ENCODE data around the gene PAPOLG.

The PAPOLG gene

DNA sequence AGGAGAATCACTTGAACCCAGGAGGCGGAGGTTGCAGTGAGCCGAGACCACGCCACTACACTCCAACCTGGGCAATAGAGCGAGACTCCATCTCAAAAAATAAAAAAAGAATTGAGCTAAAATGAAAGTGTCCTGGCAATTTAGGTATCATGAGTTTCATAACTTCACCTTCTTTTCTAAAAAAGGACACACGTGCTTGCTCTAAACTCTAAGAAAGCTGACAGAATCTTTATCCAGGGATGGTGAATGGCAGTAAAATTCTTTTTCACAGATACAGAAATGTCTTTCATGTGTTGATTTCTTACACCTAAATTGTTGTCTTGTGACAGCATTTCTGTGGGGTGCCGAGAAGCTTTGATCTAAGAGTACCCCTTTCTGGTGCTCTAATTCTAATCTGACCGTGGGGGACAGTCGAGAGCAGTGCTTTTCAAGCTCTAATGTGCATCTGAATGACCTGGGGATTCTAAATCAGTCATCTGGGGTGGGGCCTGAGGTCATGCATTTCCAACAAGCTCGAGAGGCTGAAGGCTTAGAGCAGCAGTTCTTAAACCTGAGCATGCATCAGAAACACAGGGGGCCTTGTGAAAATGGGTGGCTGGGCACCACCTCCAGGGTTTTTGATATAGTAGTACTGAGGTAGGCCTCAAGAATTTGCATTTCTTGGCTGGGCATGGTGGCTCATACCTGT is 83.2 kb downstream of the PAPOLG start:
- no peak for DNase-seq
- H3K36me3 ChIP-seq = no peaks in the 10 kb centered on the region
- H3K9me3 ChIP-seq = no peaks in the 10 kb centered on the region
- H3K27me3 ChIP-seq = no peaks in the 10 kb centered on the region
- TF ChIP-seq, protein P1, sequence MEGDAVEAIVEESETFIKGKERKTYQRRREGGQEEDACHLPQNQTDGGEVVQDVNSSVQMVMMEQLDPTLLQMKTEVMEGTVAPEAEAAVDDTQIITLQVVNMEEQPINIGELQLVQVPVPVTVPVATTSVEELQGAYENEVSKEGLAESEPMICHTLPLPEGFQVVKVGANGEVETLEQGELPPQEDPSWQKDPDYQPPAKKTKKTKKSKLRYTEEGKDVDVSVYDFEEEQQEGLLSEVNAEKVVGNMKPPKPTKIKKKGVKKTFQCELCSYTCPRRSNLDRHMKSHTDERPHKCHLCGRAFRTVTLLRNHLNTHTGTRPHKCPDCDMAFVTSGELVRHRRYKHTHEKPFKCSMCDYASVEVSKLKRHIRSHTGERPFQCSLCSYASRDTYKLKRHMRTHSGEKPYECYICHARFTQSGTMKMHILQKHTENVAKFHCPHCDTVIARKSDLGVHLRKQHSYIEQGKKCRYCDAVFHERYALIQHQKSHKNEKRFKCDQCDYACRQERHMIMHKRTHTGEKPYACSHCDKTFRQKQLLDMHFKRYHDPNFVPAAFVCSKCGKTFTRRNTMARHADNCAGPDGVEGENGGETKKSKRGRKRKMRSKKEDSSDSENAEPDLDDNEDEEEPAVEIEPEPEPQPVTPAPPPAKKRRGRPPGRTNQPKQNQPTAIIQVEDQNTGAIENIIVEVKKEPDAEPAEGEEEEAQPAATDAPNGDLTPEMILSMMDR (IDR thresholded peaks at IDR 0.05; ENCODE audit: low read depth, low read length) = no peak
- no peak overlapping the region for H3K4me3 ChIP-seq (ENCODE audit: low read depth, low read length)
- H3K4me1 ChIP-seq = no peaks in the 10 kb centered on the region

DNA sequence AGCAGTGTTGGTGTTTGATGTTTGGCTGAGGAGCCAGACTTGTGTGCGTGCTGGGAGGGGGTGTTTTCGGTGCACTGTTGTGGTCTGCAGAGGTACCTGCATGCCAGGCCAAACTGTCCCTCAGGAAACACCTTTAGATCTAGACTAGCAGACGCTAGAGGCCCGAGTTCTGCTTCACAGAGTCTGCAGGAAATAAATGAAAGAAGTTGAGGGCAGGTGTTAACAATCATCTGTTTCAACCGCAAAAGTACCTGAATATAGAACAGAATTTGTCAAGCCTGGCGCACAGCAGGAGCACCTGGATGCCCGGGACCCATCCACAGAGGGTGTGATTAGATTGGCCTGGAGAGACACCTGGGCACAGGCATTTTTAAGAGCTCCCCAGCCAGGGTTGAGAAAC is 84.8 kb downstream of the PAPOLG start:
- H3K4me3 ChIP-seq (ENCODE audit: low read depth, low read length) = no peak overlapping the region
- DNase-seq = no peak
- no peaks in the 10 kb centered on the region for H3K4me1 ChIP-seq
- no peaks in the 10 kb centered on the region for H3K27me3 ChIP-seq
- H3K9me3 ChIP-seq = no peaks in the 10 kb centered on the region
- no peaks in the 10 kb centered on the region for H3K36me3 ChIP-seq
- TF ChIP-seq, protein P1 (IDR thresholded peaks at IDR 0.05; ENCODE audit: low read depth, low read length) = no peak

DNA sequence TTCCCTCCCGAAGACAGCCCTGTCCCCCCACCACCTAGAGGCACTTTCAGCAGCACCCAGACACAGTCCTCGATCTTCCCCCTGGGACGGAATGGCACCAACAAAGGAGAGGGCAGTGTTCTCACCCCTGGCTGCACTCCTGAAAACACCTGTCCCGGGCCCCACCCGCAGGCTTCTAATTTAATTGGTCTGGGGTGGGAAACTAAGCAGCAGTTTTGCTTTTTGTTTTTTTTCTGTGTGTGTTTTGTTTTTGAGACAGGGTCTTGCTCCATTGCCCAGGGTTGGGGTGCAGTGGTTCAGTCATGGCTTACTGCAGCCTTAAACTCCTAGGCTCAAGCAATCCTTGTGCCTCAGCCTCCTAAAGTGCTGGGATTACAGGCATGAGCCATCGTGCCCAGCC is 86.9 kb downstream of the PAPOLG start:
- Histone ChIP-seq H3K9me3 (no peaks in the 10 kb centered on the region), H3K36me3 (no peaks in the 10 kb centered on the region), H3K27me3 (no peaks in the 10 kb centered on the region), H3K4me1 (no peaks in the 10 kb centered on the region), H3K4me3 (ENCODE audit: low read depth, low read length) (no peak overlapping the region)
- DNase-seq = no peak
- TF ChIP-seq, protein P1 (IDR thresholded peaks at IDR 0.05; ENCODE audit: low read depth, low read length) = no peak

DNA sequence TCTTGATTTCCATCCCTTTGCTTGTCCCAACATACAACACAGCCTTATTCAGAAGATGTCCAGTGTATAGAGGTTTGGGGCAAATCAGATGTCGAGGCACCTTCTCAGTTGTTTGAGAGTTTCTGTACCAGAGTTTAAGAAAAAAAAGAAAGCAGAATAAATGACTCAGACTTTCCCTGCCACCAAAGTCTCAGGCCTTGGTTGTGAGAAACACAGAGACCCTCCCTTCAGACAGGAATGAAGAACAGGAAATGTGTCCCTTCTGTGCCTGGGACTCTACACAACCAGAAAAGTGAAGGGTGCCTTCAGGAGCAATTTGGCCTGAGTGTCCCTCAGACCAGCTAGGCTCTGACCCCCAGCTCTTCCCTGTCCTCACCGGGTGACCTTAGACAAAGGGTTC is 88.0 kb downstream of the PAPOLG start:
- H3K27me3 ChIP-seq = no peaks in the 10 kb centered on the region
- no peaks in the 10 kb centered on the region for H3K36me3 ChIP-seq
- DNase-seq = no peak
- TF ChIP-seq, protein P1 (IDR thresholded peaks at IDR 0.05; ENCODE audit: low read depth, low read length) = no peak
- H3K4me3 ChIP-seq (ENCODE audit: low read depth, low read length) = no peak overlapping the region
- H3K9me3 ChIP-seq = no peaks in the 10 kb centered on the region
- H3K4me1 ChIP-seq = no peaks in the 10 kb centered on the region

DNA sequence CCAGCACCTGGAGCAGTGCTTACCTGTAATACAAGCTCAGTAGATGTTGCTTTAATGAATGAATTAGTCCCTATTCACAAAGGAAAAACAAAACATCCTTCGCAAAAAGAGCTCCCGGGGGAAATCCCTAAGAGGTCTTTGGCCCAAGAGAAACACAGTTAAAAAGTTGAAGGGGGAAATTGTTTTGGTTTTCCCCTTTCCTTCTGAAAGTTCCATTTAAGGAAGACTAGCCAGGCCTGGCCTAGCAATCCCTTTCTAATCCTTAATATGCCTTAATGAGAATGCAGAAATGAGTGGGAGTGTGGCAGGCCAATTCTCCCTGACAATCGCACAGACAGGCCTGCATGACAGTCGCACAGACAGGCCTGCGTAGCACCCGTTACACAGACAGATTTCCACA is 91.8 kb downstream of the PAPOLG start:
- H3K36me3 ChIP-seq = no peaks in the 10 kb centered on the region
- H3K4me3 ChIP-seq (ENCODE audit: low read depth, low read length) = no peak overlapping the region
- H3K4me1 ChIP-seq = no peaks in the 10 kb centered on the region
- no peak for DNase-seq
- TF ChIP-seq, protein P1 (IDR thresholded peaks at IDR 0.05; ENCODE audit: low read depth, low read length) = no peak
- no peaks in the 10 kb centered on the region for H3K27me3 ChIP-seq
- no peaks in the 10 kb centered on the region for H3K9me3 ChIP-seq
